OCI-LY3 (cell line): Measurements from ENCODE around the gene MMP23B.
"Not testable (repeated sequence)": the region's sequence is repeated elsewhere in the genome, so short reads cannot be mapped to it uniquely, and the experiment has no call there.

Experiments
- CTCF ChIP-seq: fragments of 200-600, 300-600 bp; sonication (generic); IDR thresholded peaks from 2 replicates; pipeline ENCODE4 v1.5.1; 2014; ENCODE audit warnings: antibody characterized with exemption, low read length, low read depth
- EZH2phosphoT487 ChIP-seq: fragments of 200-600 bp; shearing (Covaris generic); IDR thresholded peaks from 2 replicates; pipeline ENCODE4 v1.6.1; 2018; ENCODE audit warnings: antibody characterized with exemption, mixed run types, low read depth

- TF ChIP-seq CTCF, EZH2phosphoT487: not testable (repeated sequence)
Measured at GRCh38 chr1:1674806-1675205, 42.8 kb downstream of the MMP23B start.
